Measurements from ENCODE around the gene INPP4B.

- no peak for TF ChIP-seq CTCF (IDR thresholded peaks at IDR 0.05)
- TF ChIP-seq POLR2A (IDR thresholded peaks at IDR 0.05): no peak
Measured at GRCh38 chr4:142314247-142314646, 531.9 kb downstream of the INPP4B start.

Data from body of pancreas (tissue), 4 donors.